Ishikawa (cell line): ENCODE results near the gene CDC42BPA.

Experiments
- CEBPB ChIP-seq: IDR thresholded peaks from 2 replicates; pipeline ENCODE4 v1.6.1; 2012
- CREB1 ChIP-seq: IDR thresholded peaks from 2 replicates; pipeline ENCODE4 v1.6.1; 2012; ENCODE audit warnings: low read depth
- EP300 ChIP-seq: IDR thresholded peaks from 2 replicates; pipeline ENCODE4 v1.6.1; 2012; ENCODE audit warnings: borderline replicate concordance
- FOXM1 ChIP-seq: IDR thresholded peaks from 2 replicates; pipeline ENCODE4 v1.6.1; 2012; ENCODE audit warnings: low read depth, borderline replicate concordance
- RAD21 ChIP-seq: IDR thresholded peaks from 2 replicates; pipeline ENCODE4 v1.6.1; 2012; ENCODE audit warnings: low read depth
- TAF1 ChIP-seq: IDR thresholded peaks from 2 replicates; pipeline ENCODE4 v1.6.1; 2012; ENCODE audit warnings: low read depth, mild to moderate bottlenecking
- TF ChIP-seq, protein P1 (sequence below): IDR thresholded peaks from 2 replicates; pipeline ENCODE4 v1.6.1; 2012

DNA sequence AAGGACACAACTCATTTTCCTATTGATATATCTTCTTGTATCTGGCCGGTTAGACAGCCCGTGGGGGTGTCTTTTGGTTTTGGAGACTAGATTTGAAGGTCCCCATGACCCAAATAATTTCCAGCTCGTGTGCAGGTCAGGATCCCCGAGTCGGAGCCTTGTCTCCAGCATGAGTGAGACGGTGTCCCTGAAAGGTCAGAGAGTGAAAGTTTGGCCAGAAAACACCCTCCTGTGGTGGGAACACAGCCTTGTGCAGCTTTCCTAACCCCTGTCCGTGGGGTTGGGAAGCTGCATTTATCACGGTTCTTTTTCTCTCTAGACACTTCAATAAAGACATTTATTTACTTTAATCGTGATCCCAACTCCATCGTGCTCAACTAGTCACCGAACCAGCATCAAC is 360.6 kb downstream of the CDC42BPA start:
- TF ChIP-seq EP300 (no peak), CREB1 (no peak), RAD21 (no peak), TAF1 (no peak), FOXM1 (no peak), CEBPB (no peak)
- TF ChIP-seq, protein P1, sequence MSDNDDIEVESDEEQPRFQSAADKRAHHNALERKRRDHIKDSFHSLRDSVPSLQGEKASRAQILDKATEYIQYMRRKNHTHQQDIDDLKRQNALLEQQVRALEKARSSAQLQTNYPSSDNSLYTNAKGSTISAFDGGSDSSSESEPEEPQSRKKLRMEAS = no peak
